IMR-90 (cell line): ENCODE data around the gene AKNA. TPM values are rescaled to one million over a fixed set of nuclear protein-coding genes. Genes with fewer than 3 reads are reported as not detected.
A peak's percentile ranks its signal among the peaks of the same experiment; 100 is the strongest.

ENCODE experiments used
- ATAC-seq: fragments of 200-7000 bp; cut with Tn5 transposase; 2 replicates; pipeline ENCODE4 v1.9.1; 2020; ENCODE audit warnings: low read depth, mild to moderate bottlenecking, moderate library complexity
- BruUV-seq: library from RNA; stranded (reverse); fragments of 400-500 nt; replicated peaks from 2 replicates; lab custom pipeline; 2021; lab: Mats Ljungman, UMichigan
- CTCF ChIA-PET: fragments of 300-600 bp; formaldehyde crosslinking; extraction: SDS; loops from one replicate; lab custom pipeline; 2021; ENCODE audit warnings: antibody characterized with exemption; lab: Yijun Ruan, JAX
- POLR2A ChIA-PET: fragments of 300-600 bp; sonication (Branson Sonifier 250); formaldehyde crosslinking; loops from one replicate; lab custom pipeline; 2022; ENCODE audit warnings: antibody characterized with exemption; ENCODE audit not compliant: unreplicated experiment; lab: Charles Lee
- DNase-seq: peaks from one replicate; pipeline ENCODE4 v3.0.0; 2013
- H2AFZ ChIP-seq: replicated peaks from 2 replicates; pipeline ENCODE3; 2013; ENCODE audit warnings: low read length, mild to moderate bottlenecking; ENCODE audit not compliant: poor library complexity
- H2AK5ac ChIP-seq: 2 replicates; pipeline ENCODE4 v1.6.1; 2013; ENCODE audit warnings: low read depth, low read length, inconsistent platforms
- H2AK9ac ChIP-seq: replicated peaks from 2 replicates; pipeline ENCODE3; 2013; ENCODE audit warnings: mild to moderate bottlenecking, low read depth, low read length, moderate library complexity; ENCODE audit not compliant: poor library complexity
- H2BK120ac ChIP-seq: 2 replicates; pipeline ENCODE4 v1.6.1; 2013; ENCODE audit warnings: low read depth, low read length, inconsistent platforms
- H2BK15ac ChIP-seq: 3 replicates; pipeline ENCODE4 v1.6.1; 2013; ENCODE audit warnings: low read depth, low read length, inconsistent platforms
- H2BK20ac ChIP-seq: 2 replicates; pipeline ENCODE4 v1.6.1; 2013; ENCODE audit warnings: low read depth, mild to moderate bottlenecking, inconsistent platforms, low read length, moderate library complexity
- H2BK5ac ChIP-seq: 2 replicates; pipeline ENCODE4 v1.6.1; 2013; ENCODE audit warnings: mild to moderate bottlenecking, low read depth, low read length, inconsistent platforms; ENCODE audit not compliant: poor library complexity, severe bottlenecking
- H3K14ac ChIP-seq: replicated peaks from 2 replicates; pipeline ENCODE4 v1.6.1; 2013; ENCODE audit warnings: low read depth, low read length, inconsistent platforms
- H3K18ac ChIP-seq: 2 replicates; pipeline ENCODE4 v1.6.1; 2013; ENCODE audit warnings: low read depth, low read length, control low read depth
- H3K23ac ChIP-seq: 2 replicates; pipeline ENCODE4 v1.6.1; 2013; ENCODE audit warnings: low read depth, low read length, inconsistent platforms
- H3K27ac ChIP-seq: 2 replicates; pipeline ENCODE4 v1.5.1; 2013; ENCODE audit warnings: mild to moderate bottlenecking, control low read depth, low read length; ENCODE audit not compliant: insufficient read depth
- H3K27me3 ChIP-seq: 2 replicates; pipeline ENCODE4 v1.6.1; 2013; ENCODE audit warnings: low read length; ENCODE audit not compliant: control insufficient read depth, insufficient read depth
- H3K36me3 ChIP-seq: 2 replicates; pipeline ENCODE4 v1.6.1; 2013; ENCODE audit warnings: low read length, mixed read lengths; ENCODE audit not compliant: control insufficient read depth, insufficient read depth
- H3K4ac ChIP-seq: 2 replicates; pipeline ENCODE4 v1.6.1; 2013; ENCODE audit warnings: low read depth, low read length, inconsistent platforms
- H3K4me1 ChIP-seq: 2 replicates; pipeline ENCODE4 v1.6.1; 2013; ENCODE audit warnings: low read length, mixed read lengths; ENCODE audit not compliant: control insufficient read depth, insufficient read depth
- H3K4me2 ChIP-seq: 2 replicates; pipeline ENCODE4 v1.6.1; 2013; ENCODE audit warnings: low read depth, mild to moderate bottlenecking, control low read depth, low read length, moderate library complexity
- H3K4me3 ChIP-seq: 2 replicates; pipeline ENCODE4 v1.5.1; 2013; ENCODE audit warnings: low read depth, mild to moderate bottlenecking, control low read depth, low read length, moderate library complexity; ENCODE audit not compliant: insufficient read depth
- H3K56ac ChIP-seq: 2 replicates; pipeline ENCODE4 v1.6.1; 2013; ENCODE audit warnings: low read length, inconsistent platforms; ENCODE audit not compliant: insufficient read depth; ENCODE audit errors: extremely low read depth
- H3K79me1 ChIP-seq, 2 experiments: 2 replicates each; pipeline ENCODE4 v1.6.1; 2013; ENCODE audit warnings: low read length in 2 of 2, inconsistent platforms in 1 of 2, low read depth in 1 of 2
- H3K9ac ChIP-seq: 2 replicates; pipeline ENCODE4 v1.6.1; 2013; ENCODE audit warnings: low read depth, low read length, control low read depth
- H3K9me1 ChIP-seq: 2 replicates; pipeline ENCODE4 v1.6.1; 2013; ENCODE audit warnings: low read length, inconsistent platforms; ENCODE audit not compliant: insufficient read depth
- H3K9me3 ChIP-seq: 2 replicates; pipeline ENCODE4 v1.6.1; 2013; ENCODE audit warnings: low read length; ENCODE audit not compliant: control insufficient read depth, insufficient read depth
- H4K20me1 ChIP-seq: 2 replicates; pipeline ENCODE4 v1.6.1; 2013; ENCODE audit warnings: low read length, inconsistent platforms; ENCODE audit not compliant: insufficient read depth
- H4K5ac ChIP-seq: 2 replicates; pipeline ENCODE4 v1.6.1; 2013; ENCODE audit warnings: mild to moderate bottlenecking, low read depth, low read length, control low read depth
- H4K8ac ChIP-seq, 2 experiments: 2 replicates each; pipeline ENCODE4 v1.6.1; 2013; ENCODE audit warnings: low read depth in 2 of 2, low read length in 2 of 2, control low read depth in 1 of 2, inconsistent platforms in 1 of 2
- H4K91ac ChIP-seq: 2 replicates; pipeline ENCODE4 v1.6.1; 2013; ENCODE audit warnings: low read depth, low read length, inconsistent platforms; ENCODE audit not compliant: insufficient read depth
- MXI1 ChIP-seq: IDR thresholded peaks from 2 replicates; pipeline ENCODE4 v1.6.1; 2012; ENCODE audit warnings: low read depth, mild to moderate bottlenecking, low read length, moderate library complexity, borderline replicate concordance
- NFE2L2 ChIP-seq: fragments of 150-350 bp; IDR thresholded peaks from 2 replicates; pipeline ENCODE4 v1.6.1; 2016; ENCODE audit warnings: low read depth, mild to moderate bottlenecking, low read length
- RAD21 ChIP-seq: IDR thresholded peaks from 2 replicates; pipeline ENCODE4 v1.6.1; 2012; ENCODE audit warnings: low read length, improper control_type of control experiment
- RCOR1 ChIP-seq: IDR thresholded peaks from 2 replicates; pipeline ENCODE4 v1.6.1; 2012; ENCODE audit warnings: mild to moderate bottlenecking, low read length, improper control_type of control experiment; ENCODE audit not compliant: insufficient replicate concordance
- WGBS, 2 experiments: methylation state at CpG; one replicate each; pipeline versions ENCODE4 v1.1.5 to v1.1.7; 2013; ENCODE audit warnings: missing lambda C conversion rate in 2 of 2; ENCODE audit not compliant: insufficient read length in 1 of 2; ENCODE audit errors: extremely low coverage in 2 of 2; 5-methylcytosine and 5-hydroxymethylcytosine counted together
- dilution Hi-C: fragments of 300-500 bp; cut with HindIII; formaldehyde crosslinking; loops from one replicate; pipeline ENCODE4 v1.14.3; 2018; ENCODE audit warnings: low sequenced_read_pairs; ENCODE audit not compliant: unreplicated experiment
- in situ Hi-C: fragments of 300-500 bp; cut with MboI; formaldehyde crosslinking; loops from 3 replicates; pipeline ENCODE4 v1.14.3; 2019; ENCODE audit warnings: low sequenced_read_pairs, inconsistent platforms, mixed read lengths
- intact Hi-C: fragments of 100-400 bp; cut with micrococcal nuclease; formaldehyde crosslinking; loops from 2 replicates; pipeline ENCODE4 v1.10.0; 2022
- polyA plus RNA-seq, 3 experiments: library from polyadenylated mRNA; depleted of rRNA; stranded (reverse); fragments of >200 nt; gene quantifications; 2 replicates each; pipeline ENCODE4 v1.2.3, GENCODE V29; 2012; ENCODE audit warnings: low replicate concordance in 1 of 3
- total RNA-seq: library from RNA; depleted of rRNA; stranded (reverse); fragments of >200 nt; gene quantifications from 2 replicates; pipeline ENCODE4 v1.2.3, GENCODE V29; 2012

The AKNA gene
- total and polyA plus RNA-seq, 2 of the 4 experiments (the other 2 are of a cell fraction) = 2.7 to 7.3 TPM

- TF ChIP-seq RCOR1 (no peak), NFE2L2 (no peak)
Observed at GRCh38 chr9:114287001-114287762, 100.6 kb downstream of the AKNA start (continued).

- H4K20me1 ChIP-seq = no peaks in the 10 kb centered on the region
- 0 out of 2 replicates have a peak overlapping the region, but pooled peaks have one; percentile 12 for H3K18ac ChIP-seq
- DNase-seq = no peak
- peaks cover 0 to 25% of the 10 kb centered on the region in 2 experiments; a peak in 2 of 4 replicates for H3K79me1 ChIP-seq
- no peak overlapping the region for H3K4me2 ChIP-seq
- H2BK5ac ChIP-seq = no peak overlapping the region
- intact Hi-C loops = no loop called here
- ATAC-seq = no peak
- peak overlapping the region; percentile 85 for H3K4ac ChIP-seq
- whole genome bisulfite sequencing, 2 experiments = no CpG with 5 or more reads among the region's 10 CpGs
- TF ChIP-seq MXI1 (no peak), RCOR1 (no peak), RAD21 (no peak)
- H3K27me3 ChIP-seq = no peaks in the 10 kb centered on the region
- H3K9me3 ChIP-seq = no peaks in the 10 kb centered on the region
- peak overlapping the region; percentile 87; the same call in 1 of the 2 replicates for H3K23ac ChIP-seq
- 0 out of 2 replicates have a peak overlapping the region, but pooled peaks have one; percentile 26 for H4K5ac ChIP-seq
- H3K36me3 ChIP-seq = peaks cover 6% of the 10 kb centered on the region; the same call in 1 of the 2 replicates
- H4K8ac ChIP-seq = peak overlapping the region in 1 of 2 experiments; percentile 62; a peak in 1 of 4 replicates
- peaks cover 26% of the 10 kb centered on the region for H3K4me1 ChIP-seq
- no peak overlapping the region for H3K4me3 ChIP-seq
- H4K91ac ChIP-seq = peak overlapping the region; percentile 70; the same call in 1 of the 2 replicates
- peak overlapping the region; percentile 83; the same call in 1 of the 2 replicates for H3K14ac ChIP-seq
- peak overlapping the region; percentile 91 for H2BK120ac ChIP-seq
- peak overlapping the region; percentile 76 for H2BK20ac ChIP-seq
- H2AK9ac ChIP-seq = peak overlapping the region; percentile 94
- peak overlapping the region; percentile 56; the same call in 1 of the 3 replicates for H2BK15ac ChIP-seq
- in situ Hi-C loops = loop anchor here (5.0 kb wide), 1 partner anchor 124 kb away; no protein-coding TSS in a partner anchor
- CTCF ChIA-PET = interaction anchor here (0.8 kb wide), 1 partner anchor 176 kb away, joined by 3 read pairs; no protein-coding TSS in a partner anchor
- H3K56ac ChIP-seq = no peak overlapping the region
- no peak overlapping the region for H3K27ac ChIP-seq
- H2AFZ ChIP-seq = no peak overlapping the region
- H2AK5ac ChIP-seq = peak overlapping the region; percentile 89
- no TSS peak for BruUV-seq
- POLR2A ChIA-PET = no interaction called here
- dilution Hi-C loops = no loop called here
- H3K9me1 ChIP-seq = peaks cover 30% of the 10 kb centered on the region
- no peak overlapping the region for H3K9ac ChIP-seq
Observed at GRCh38 chr9:114286146-114286679, 101.6 kb downstream of the AKNA start.
